Spleen (tissue), 11 donors: Measurements from ENCODE around the gene CADM2. TPM values are rescaled to one million over a fixed set of nuclear protein-coding genes. Genes with fewer than 3 reads are reported as not detected.

Source experiments
- DNase-seq: peaks from one replicate; pipeline ENCODE4 v3.0.0-alpha.2; 2020
- H3K27ac ChIP-seq, 8 donors: fragments of 200-600 bp; sonication (generic) in 7 of 8; 1 replicate in 4 of 8; 2 replicates in 4 of 8; pipeline versions ENCODE4 v1.5.0 to v1.8.0; 2016 to 2021; ENCODE audit warnings: inconsistent platforms in 4 of 8, mild to moderate bottlenecking in 4 of 8, moderate library complexity in 1 of 8
- H3K27me3 ChIP-seq, 7 donors: fragments of 200-600 bp; sonication (generic) in 6 of 7; replicated peaks in 1 of 7; 1 replicate in 4 of 7; 2 replicates in 3 of 7; pipeline versions ENCODE4 v1.5.0 to v1.8.0; 2016 to 2021; ENCODE audit warnings: inconsistent platforms in 3 of 7, mild to moderate bottlenecking in 1 of 7
- H3K36me3 ChIP-seq, 6 donors: fragments of 200-600 bp; sonication (generic) in 5 of 6; 1 replicate in 4 of 6; 2 replicates in 2 of 6; pipeline versions ENCODE4 v1.5.0 to v1.8.0; 2016 to 2021; ENCODE audit warnings: inconsistent platforms in 2 of 6
- H3K4me1 ChIP-seq, 6 donors: fragments of 200-600 bp; sonication (generic) in 5 of 6; 1 replicate in 3 of 6; 2 replicates in 3 of 6; pipeline versions ENCODE4 v1.5.0 to v1.8.0; 2016 to 2021; ENCODE audit warnings: inconsistent platforms in 3 of 6
- H3K4me3 ChIP-seq, 8 donors: fragments of 200-600 bp; sonication (generic) in 7 of 8; 1 replicate in 4 of 8; 2 replicates in 4 of 8; pipeline versions ENCODE4 v1.5.0 to v1.8.0; 2016 to 2021; ENCODE audit warnings: inconsistent platforms in 4 of 8, mild to moderate bottlenecking in 4 of 8, moderate library complexity in 2 of 8
- H3K9me3 ChIP-seq, 8 donors: fragments of 200-600 bp; sonication (generic) in 7 of 8; 1 replicate in 4 of 8; 2 replicates in 4 of 8; pipeline versions ENCODE4 v1.5.0 to v1.8.0; 2016 to 2021; ENCODE audit warnings: inconsistent platforms in 4 of 8
- CTCF ChIP-seq, 11 experiments: fragments of 200-600 bp in 7 of 11; fragments of 450-650 bp in 4 of 11; sonication (generic) in 4 of 11; IDR thresholded peaks in 8 of 11; conservative IDR thresholded peaks in 3 of 11; 1 replicate in 7 of 11; 2 replicates in 4 of 11; pipeline versions ENCODE4 v1.4.0 to v1.8.0; 2016 to 2021; ENCODE audit warnings: antibody characterized with exemption in 11 of 11, inconsistent platforms in 4 of 11, mild to moderate bottlenecking in 1 of 11
- POLR2A ChIP-seq, 3 donors: fragments of 450-650 bp; IDR thresholded peaks; one replicate each; pipeline ENCODE4 v1.5.1; 2017; ENCODE audit warnings: antibody characterized with exemption in 3 of 3, mild to moderate bottlenecking in 1 of 3
- POLR2AphosphoS5 ChIP-seq, 3 donors: sonication (generic); formaldehyde crosslinking; IDR thresholded peaks; one replicate each; pipeline ENCODE4 v1.5.1; 2017; ENCODE audit warnings: antibody characterized with exemption in 3 of 3
- whole genome bisulfite sequencing, 5 donors: extraction: QIAGEN DNeasy Blood & Tissue Kit in 3 of 5; methylation state at CpG; one replicate each; pipeline versions ENCODE4 v1.1.5 to v1.1.7; 2013 to 2018; 5-methylcytosine and 5-hydroxymethylcytosine counted together
- intact Hi-C: fragments of 100-400 bp; cut with DNase I; formaldehyde crosslinking; loops from one replicate; pipeline ENCODE4 v1.15.0; 2023; ENCODE audit warnings: low total_unique reads
- polyA plus RNA-seq, 3 donors: library from polyadenylated mRNA; stranded (reverse); fragments of 200-250 nt; gene quantifications; one replicate each; pipeline ENCODE4 v1.2.1, GENCODE V29; 2013
- total RNA-seq, 7 donors: library from RNA; depleted of rRNA in 3 of 7; stranded (reverse); fragments of >200 nt in 3 of 7; fragmentation: NEBNext Ultra II Directional in 4 of 7; extraction: Animal tissue kit (Norgen Biotek cat#: 25700) in 4 of 7; gene quantifications; one replicate each; pipeline versions ENCODE4 v1.1.0 to v1.2.1, GENCODE V29; 2016 to 2021
- donor health status: healthy with polysubstance abuse.
- donor health status: DM: no; HTN: no; CAD: no; lungs with moderate emphysema.
- donor health status: DM: no; HTN: no; CAD: no.
- donor health status: Bipolar disorder and iron deficiency.
- donor health status: healthy.
- donor health status: DM: no; HTN: no; CAD: no.
- donor health status: DM: yes; HTN: yes; CAD: no.

The CADM2 gene
- total and polyA plus RNA-seq, 10 donors = 0.03 to 4.0 (median 1.0) TPM; not detected in 1

- Histone ChIP-seq H3K9me3 (no peaks in the 10 kb centered on the region), H3K27ac (no peak overlapping the region), H3K27me3 (peaks cover 0 to 32% (median 19%) of the 10 kb centered on the region in 7 donors), H3K4me1 (peaks cover 0 to 10% (median 0%) of the 10 kb centered on the region in 6 donors), H3K4me3 (no peak overlapping the region), H3K36me3 (no peaks in the 10 kb centered on the region)
- no peak for DNase-seq
- no peak for TF ChIP-seq POLR2AphosphoS5 (IDR thresholded peaks at IDR 0.05)
- no peak for TF ChIP-seq CTCF (IDR thresholded peaks at IDR 0.05 in 8 of 11, conservative IDR thresholded peaks at IDR 0.05 in 3 of 11)
- TF ChIP-seq POLR2A (IDR thresholded peaks at IDR 0.05) = no peak
- 17 to 49% (median 40%) methylated on average over 1 of the region's 1 CpG for WGBS, 5 donors
- intact Hi-C loops = no loop called here
Measured at GRCh38 chr3:84965141-84965540, 6.4 kb downstream of the CADM2 start.

- TF ChIP-seq POLR2AphosphoS5 (IDR thresholded peaks at IDR 0.05) (no peak), CTCF (IDR thresholded peaks at IDR 0.05 in 8 of 11, conservative IDR thresholded peaks at IDR 0.05 in 3 of 11) (no peak), POLR2A (IDR thresholded peaks at IDR 0.05) (no peak)
- Histone ChIP-seq H3K36me3 (no peaks in the 10 kb centered on the region), H3K9me3 (no peaks in the 10 kb centered on the region), H3K4me1 (no peaks in the 10 kb centered on the region), H3K27ac (no peak overlapping the region), H3K4me3 (no peak overlapping the region), H3K27me3 (peaks cover 0 to 4% (median 0%) of the 10 kb centered on the region in 7 donors)
- intact Hi-C loops = no loop called here
- WGBS, 5 donors = 45 to 67% (median 65%) methylated on average over 5 of the region's 5 CpGs
- no peak for DNase-seq
Measured at GRCh38 chr3:84967767-84968581, 9.2 kb downstream of the CADM2 start.

- Histone ChIP-seq H3K27ac (no peak overlapping the region), H3K27me3 (no peaks in the 10 kb centered on the region), H3K36me3 (no peaks in the 10 kb centered on the region), H3K4me1 (no peaks in the 10 kb centered on the region), H3K4me3 (no peak overlapping the region), H3K9me3 (no peaks in the 10 kb centered on the region)
- DNase-seq = no peak
- intact Hi-C loops = no loop called here
- 79 to 92% (median 87%) methylated on average over 2 of the region's 2 CpGs for WGBS, 5 donors
- no peak for TF ChIP-seq POLR2AphosphoS5 (IDR thresholded peaks at IDR 0.05)
- TF ChIP-seq CTCF (IDR thresholded peaks at IDR 0.05 in 8 of 11, conservative IDR thresholded peaks at IDR 0.05 in 3 of 11) = no peak
- no peak for TF ChIP-seq POLR2A (IDR thresholded peaks at IDR 0.05)
Measured at GRCh38 chr3:84968701-84969235, 10.0 kb downstream of the CADM2 start.

- TF ChIP-seq POLR2A (IDR thresholded peaks at IDR 0.05) = no peak
- TF ChIP-seq POLR2AphosphoS5 (IDR thresholded peaks at IDR 0.05) = no peak
- no peak for TF ChIP-seq CTCF (IDR thresholded peaks at IDR 0.05 in 8 of 11, conservative IDR thresholded peaks at IDR 0.05 in 3 of 11)
- no peak for DNase-seq
- intact Hi-C loops = no loop called here
Measured at GRCh38 chr3:84974347-84974746, 15.6 kb downstream of the CADM2 start.

More at GRCh38 chr3:84974347-84974746, 15.6 kb downstream of the CADM2 start:
- Histone ChIP-seq H3K4me1 (no peaks in the 10 kb centered on the region), H3K27me3 (no peaks in the 10 kb centered on the region), H3K4me3 (no peak overlapping the region), H3K27ac (no peak overlapping the region), H3K9me3 (no peaks in the 10 kb centered on the region), H3K36me3 (no peaks in the 10 kb centered on the region)
